ENCODE data around the gene JDP2.

GRCh38 chr14:75479770-75480600 is 52.2 kb downstream of the JDP2 start:
- no peak for TF ChIP-seq CTCF (IDR thresholded peaks at IDR 0.05)
- no peak for TF ChIP-seq EP300 (IDR thresholded peaks at IDR 0.05)
- TF ChIP-seq POLR2A (IDR thresholded peaks at IDR 0.05), result no peak
